HepG2 (cell line): ENCODE measurements around the gene USP10.

Experiments used
- FOXM1 ChIP-seq: sonication (generic); formaldehyde crosslinking; IDR thresholded peaks from 2 replicates; pipeline ENCODE4 v1.5.0; 2020; ENCODE audit warnings: missing genetic modification reagents
- SIN3A ChIP-seq: IDR thresholded peaks from 2 replicates; pipeline ENCODE4 v1.6.1; 2011; ENCODE audit warnings: low read depth, mild to moderate bottlenecking, control low read depth, low read length, borderline replicate concordance
- ZNF441 ChIP-seq: sonication (generic); formaldehyde crosslinking; IDR thresholded peaks from 2 replicates; pipeline ENCODE4 v1.7.0; 2021; ENCODE audit warnings: missing genetic modification reagents, borderline replicate concordance
- ZNF660 ChIP-seq: sonication (generic); formaldehyde crosslinking; IDR thresholded peaks from 2 replicates; pipeline ENCODE4 v1.5.1; 2020; ENCODE audit warnings: mild to moderate bottlenecking, low read depth, missing genetic modification reagents, borderline replicate concordance
- ZNF7 ChIP-seq: IDR thresholded peaks from 2 replicates; pipeline ENCODE4 v1.6.1; 2016; ENCODE audit warnings: missing biosample characterization, missing genetic modification reagents
- TF ChIP-seq, protein P1 (sequence below): sonication (generic); formaldehyde crosslinking; IDR thresholded peaks from 2 replicates; pipeline ENCODE4 v1.5.0; 2020; ENCODE audit warnings: mild to moderate bottlenecking, missing genetic modification reagents, moderate library complexity

DNA sequence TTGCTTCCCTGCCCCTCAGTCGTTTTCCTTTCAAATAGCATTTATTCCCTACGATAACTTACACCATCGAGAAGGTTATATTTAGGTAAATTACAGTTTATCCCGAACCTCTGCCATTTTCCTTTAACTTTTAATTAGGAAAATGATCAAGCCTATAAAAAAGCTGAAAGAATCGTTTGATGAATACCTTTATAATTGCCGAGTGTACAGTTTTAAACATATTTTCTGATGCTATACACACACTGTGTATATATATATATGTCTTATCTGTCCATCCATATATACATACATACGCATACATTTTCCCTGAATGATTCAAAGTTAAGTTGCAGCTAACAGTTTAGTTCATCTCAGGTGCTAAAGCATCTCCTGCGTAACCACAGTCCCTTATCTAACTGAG, 63.4 kb downstream of the USP10 start:
- no peak for TF ChIP-seq SIN3A
- no peak for TF ChIP-seq ZNF660 (CRISPR knock-in tag)
- no peak for TF ChIP-seq ZNF7 (CRISPR knock-in tag)
- TF ChIP-seq, protein P1, sequence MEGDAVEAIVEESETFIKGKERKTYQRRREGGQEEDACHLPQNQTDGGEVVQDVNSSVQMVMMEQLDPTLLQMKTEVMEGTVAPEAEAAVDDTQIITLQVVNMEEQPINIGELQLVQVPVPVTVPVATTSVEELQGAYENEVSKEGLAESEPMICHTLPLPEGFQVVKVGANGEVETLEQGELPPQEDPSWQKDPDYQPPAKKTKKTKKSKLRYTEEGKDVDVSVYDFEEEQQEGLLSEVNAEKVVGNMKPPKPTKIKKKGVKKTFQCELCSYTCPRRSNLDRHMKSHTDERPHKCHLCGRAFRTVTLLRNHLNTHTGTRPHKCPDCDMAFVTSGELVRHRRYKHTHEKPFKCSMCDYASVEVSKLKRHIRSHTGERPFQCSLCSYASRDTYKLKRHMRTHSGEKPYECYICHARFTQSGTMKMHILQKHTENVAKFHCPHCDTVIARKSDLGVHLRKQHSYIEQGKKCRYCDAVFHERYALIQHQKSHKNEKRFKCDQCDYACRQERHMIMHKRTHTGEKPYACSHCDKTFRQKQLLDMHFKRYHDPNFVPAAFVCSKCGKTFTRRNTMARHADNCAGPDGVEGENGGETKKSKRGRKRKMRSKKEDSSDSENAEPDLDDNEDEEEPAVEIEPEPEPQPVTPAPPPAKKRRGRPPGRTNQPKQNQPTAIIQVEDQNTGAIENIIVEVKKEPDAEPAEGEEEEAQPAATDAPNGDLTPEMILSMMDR (CRISPR knock-in tag), result no peak
- no peak for TF ChIP-seq ZNF441 (CRISPR knock-in tag)
- TF ChIP-seq FOXM1 (CRISPR knock-in tag), result no peak
